Thyroid gland (tissue), 4 donors: ENCODE data around the gene MTCP1.

Source experiments
- CTCF ChIP-seq, 6 experiments: fragments of 200-600 bp in 3 of 6; fragments of 450-650 bp in 3 of 6; sonication (generic) in 3 of 6; IDR thresholded peaks; one replicate each; pipeline ENCODE4 v1.5.1; 2016 to 2019; ENCODE audit warnings: antibody characterized with exemption in 6 of 6, mild to moderate bottlenecking in 2 of 6, inconsistent platforms in 1 of 6, moderate library complexity in 1 of 6
- POLR2A ChIP-seq, 2 donors: fragments of 450-650 bp; IDR thresholded peaks; one replicate each; pipeline ENCODE4 v1.6.1; 2017; ENCODE audit warnings: antibody characterized with exemption in 2 of 2, mild to moderate bottlenecking in 2 of 2, moderate library complexity in 1 of 2

- TF ChIP-seq CTCF (IDR thresholded peaks at IDR 0.05) (no peak), POLR2A (IDR thresholded peaks at IDR 0.05) (no peak)
These were observed 18.0 kb downstream of the MTCP1 start for GRCh38 chrX:155052738-155053498.
